ENCODE measurements around the gene OR4D2. TPM values are rescaled to one million over a fixed set of nuclear protein-coding genes. Genes with fewer than 3 reads are reported as not detected.

Gene OR4D2
- total and polyA plus RNA-seq, 4 donors = not detected

- peak within 1 kb of the TSS; percentile 85 for H3K4me3 ChIP-seq
- DNase-seq = peak; percentile 95 to 97 (median 97)
- peak; percentile 98 for ATAC-seq (ENCODE audit: insufficient read depth, low FRiP score)
- H3K36me3 ChIP-seq (ENCODE audit: control insufficient read depth in 4 of 4, insufficient read depth in 4 of 4, low read length in 4 of 4) = peaks cover 0 to 20% (median 5%) of the 10 kb centered on the region in 4 donors
- no peaks in the 10 kb centered on the region for H3K9me3 ChIP-seq (ENCODE audit: control insufficient read depth in 4 of 4, insufficient read depth in 3 of 4, low read length in 3 of 4)
- peak within 1 kb of the TSS; percentile 50 to 94 for H3K27ac ChIP-seq (ENCODE audit: low read depth in 1 of 2, low read length in 1 of 2)
- H3K4me1 ChIP-seq (ENCODE audit: control insufficient read depth in 5 of 5, insufficient read depth in 5 of 5, low read length in 5 of 5) = peaks cover 0 to 5% (median 0%) of the 10 kb centered on the region in 5 donors
- TF ChIP-seq CTCF (IDR thresholded peaks at IDR 0.05; ENCODE audit: control extremely low read depth, extremely low read depth) = peak; percentile 73
- peak within 1 kb of the TSS; percentile 86 to 90 for H3K9ac ChIP-seq (ENCODE audit: insufficient read depth in 1 of 2, low read length in 2 of 2)
- H3K27me3 ChIP-seq (ENCODE audit: control insufficient read depth in 3 of 3, insufficient read depth in 3 of 3, low read length in 2 of 3) = no peaks in the 10 kb centered on the region
- WGBS, 2 donors = 2% methylated on average over 54 to 56 of the region's 56 CpGs
Measured at GRCh38 chr17:58219007-58219788, 52.4 kb downstream of the OR4D2 start, which contains the start of gene MKS1. TSS of gene MKS1 (minus strand) at chr17:58219255. CDS start at chr17:58219230, 25 bp downstream.

GRCh38 chr17:58219789-58220183 is 53.0 kb downstream of the OR4D2 start:
- Histone ChIP-seq H3K9ac (ENCODE audit: insufficient read depth in 1 of 2, low read length in 2 of 2) (peak overlapping the region in 1 of 2 donors; percentile 82), H3K27me3 (ENCODE audit: control insufficient read depth in 3 of 3, insufficient read depth in 3 of 3, low read length in 2 of 3) (no peaks in the 10 kb centered on the region), H3K4me1 (ENCODE audit: control insufficient read depth in 5 of 5, insufficient read depth in 5 of 5, low read length in 5 of 5) (peaks cover 0 to 5% (median 0%) of the 10 kb centered on the region in 5 donors), H3K9me3 (ENCODE audit: control insufficient read depth in 4 of 4, insufficient read depth in 3 of 4, low read length in 3 of 4) (no peaks in the 10 kb centered on the region), H3K27ac (ENCODE audit: low read depth in 1 of 2, low read length in 1 of 2) (peak overlapping the region in 1 of 2 donors; percentile 60), H3K36me3 (ENCODE audit: control insufficient read depth in 4 of 4, insufficient read depth in 4 of 4, low read length in 4 of 4) (peaks cover 0 to 18% (median 3%) of the 10 kb centered on the region in 4 donors), H3K4me3 (no peak overlapping the region)
- ATAC-seq (ENCODE audit: insufficient read depth, low FRiP score) (no peak), DNase-seq (peak in 2 of 3 donors; percentile 4 to 10)
- TF ChIP-seq CTCF (IDR thresholded peaks at IDR 0.05; ENCODE audit: control extremely low read depth, extremely low read depth) = no peak
- WGBS, 2 donors = 34 to 41% methylated on average over 7 of the region's 7 CpGs

Other genes starting within 250 kb of the OR4D2 start
- gene CUEDC1, start 211.6 kb upstream of the OR4D2 start, total RNA-seq = 10 to 100 TPM; 19.7 to 55.7 TPM
- 10 to 100 TPM; 22.9 to 35.5 TPM for gene CUEDC1, start 211.6 kb upstream of the OR4D2 start, polyA plus RNA-seq
- 10 to 100 TPM; 58.3 to 78.9 TPM for gene VEZF1, start 178.7 kb upstream of the OR4D2 start, total RNA-seq
- 10 to 100 TPM; 18.0 to 29.5 TPM for gene VEZF1, start 178.7 kb upstream of the OR4D2 start, polyA plus RNA-seq
- gene SRSF1, start 159.7 kb upstream of the OR4D2 start, total RNA-seq = 100 to 1,000 TPM; 183 to 235 TPM
- gene SRSF1, start 159.7 kb upstream of the OR4D2 start, polyA plus RNA-seq = 100 to 1,000 TPM in 1 of 2 donors, 10 to 100 TPM in 1; 76.7 to 128 TPM
- 10 to 100 TPM; 25.2 to 36.5 TPM for gene DYNLL2, start 83.6 kb upstream of the OR4D2 start, total RNA-seq
- gene DYNLL2, start 83.6 kb upstream of the OR4D2 start, polyA plus RNA-seq = 10 to 100 TPM; 21.8 to 27.9 TPM
- under 1 TPM in 1 of 2 donors, not detected in 1; 0.09 TPM for gene OR4D1, start 18.6 kb upstream of the OR4D2 start, total RNA-seq
- gene OR4D1, start 18.6 kb upstream of the OR4D2 start, polyA plus RNA-seq = under 1 TPM in 1 of 2 donors, not detected in 1; 0.01 TPM
- under 1 TPM in 1 of 2 donors, not detected in 1; 0.14 TPM for gene EPX, start 25.7 kb downstream of the OR4D2 start, total RNA-seq
- under 1 TPM in 1 of 2 donors, not detected in 1; 0.96 TPM for gene EPX, start 25.7 kb downstream of the OR4D2 start, polyA plus RNA-seq
- gene MKS1, start 52.3 kb downstream of the OR4D2 start, total RNA-seq = 10 to 100 TPM; 23.0 to 25.0 TPM
- gene MKS1, start 52.3 kb downstream of the OR4D2 start, polyA plus RNA-seq = 10 to 100 TPM in 1 of 2 donors, 1 to 10 TPM in 1; 8.8 to 12.0 TPM
- under 1 TPM in 1 of 2 donors, not detected in 1; 0.15 TPM for gene LPO, start 71.6 kb downstream of the OR4D2 start, total RNA-seq
- under 1 TPM in 1 of 2 donors, not detected in 1; 0.26 TPM for gene LPO, start 71.6 kb downstream of the OR4D2 start, polyA plus RNA-seq
- 10 to 100 TPM in 1 of 2 donors, 1 to 10 TPM in 1; 2.5 to 62.0 TPM for gene MPO, start 114.0 kb downstream of the OR4D2 start, total RNA-seq
- gene MPO, start 114.0 kb downstream of the OR4D2 start, polyA plus RNA-seq = 10 to 100 TPM in 1 of 2 donors, under 1 TPM in 1; 0.79 to 10.8 TPM
- gene TSPOAP1, start 161.8 kb downstream of the OR4D2 start, total RNA-seq = 10 to 100 TPM; 19.3 to 23.5 TPM
- 10 to 100 TPM in 1 of 2 donors, 1 to 10 TPM in 1; 7.0 to 17.1 TPM for gene TSPOAP1, start 161.8 kb downstream of the OR4D2 start, polyA plus RNA-seq
- 10 to 100 TPM; 54.6 to 59.2 TPM for gene SUPT4H1, start 185.2 kb downstream of the OR4D2 start, total RNA-seq
- 10 to 100 TPM; 75.5 to 97.5 TPM for gene SUPT4H1, start 185.2 kb downstream of the OR4D2 start, polyA plus RNA-seq

Measured in lung (tissue), 12 donors.